Measurements from ENCODE around the gene TMEM109.

The TMEM109 gene

DNA sequence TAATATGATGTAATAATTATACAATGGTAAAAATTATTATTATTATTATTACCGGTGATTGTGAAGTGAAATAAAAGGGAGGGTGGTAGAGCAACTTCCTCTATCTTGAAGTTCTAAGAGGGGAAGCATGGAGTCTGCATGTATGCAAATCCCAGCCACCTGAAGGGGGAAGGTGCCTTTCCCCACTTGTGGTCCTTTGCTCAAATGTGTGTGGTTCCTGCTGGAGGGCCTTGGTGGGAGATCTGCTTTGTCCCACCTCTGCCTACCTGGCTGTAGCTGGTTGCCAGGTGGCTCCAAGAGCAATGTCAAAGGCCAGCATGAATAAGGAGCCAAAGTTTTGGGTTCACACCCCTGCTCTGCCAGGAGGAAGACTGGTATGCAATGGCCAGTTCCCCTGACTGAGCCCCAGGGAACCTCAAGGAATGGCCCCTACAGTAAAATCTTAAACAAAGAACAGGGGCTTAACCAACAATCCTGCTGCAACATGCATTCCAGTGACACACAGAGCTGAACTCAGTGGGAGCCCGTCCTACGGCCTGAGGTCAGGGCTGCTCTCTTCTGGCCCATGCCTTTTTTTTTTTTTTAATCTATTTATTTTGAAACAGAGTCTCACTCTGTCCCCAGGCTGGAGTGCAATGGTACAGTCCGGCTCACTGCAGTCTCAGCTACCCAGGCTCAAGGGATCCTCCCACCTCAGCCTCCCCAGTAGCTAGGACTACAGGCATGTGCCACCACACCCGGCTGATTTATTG lies 18.8 kb downstream of the TMEM109 start:
- Histone ChIP-seq H3K4me3 (ENCODE audit: low read length) (no peak overlapping the region), H3K9me3 (ENCODE audit: insufficient read depth, low read depth, low read length) (no peaks in the 10 kb centered on the region), H3K36me3 (ENCODE audit: insufficient read depth, low read depth, low read length) (peaks cover 80% of the 10 kb centered on the region), H3K27me3 (ENCODE audit: insufficient read depth, low read length) (no peaks in the 10 kb centered on the region), H3K9ac (ENCODE audit: low read depth, low read length) (no peak overlapping the region), H3K27ac (ENCODE audit: low read length) (no peak overlapping the region), H3K4me1 (ENCODE audit: insufficient read depth, low read length) (no peaks in the 10 kb centered on the region)

DNA sequence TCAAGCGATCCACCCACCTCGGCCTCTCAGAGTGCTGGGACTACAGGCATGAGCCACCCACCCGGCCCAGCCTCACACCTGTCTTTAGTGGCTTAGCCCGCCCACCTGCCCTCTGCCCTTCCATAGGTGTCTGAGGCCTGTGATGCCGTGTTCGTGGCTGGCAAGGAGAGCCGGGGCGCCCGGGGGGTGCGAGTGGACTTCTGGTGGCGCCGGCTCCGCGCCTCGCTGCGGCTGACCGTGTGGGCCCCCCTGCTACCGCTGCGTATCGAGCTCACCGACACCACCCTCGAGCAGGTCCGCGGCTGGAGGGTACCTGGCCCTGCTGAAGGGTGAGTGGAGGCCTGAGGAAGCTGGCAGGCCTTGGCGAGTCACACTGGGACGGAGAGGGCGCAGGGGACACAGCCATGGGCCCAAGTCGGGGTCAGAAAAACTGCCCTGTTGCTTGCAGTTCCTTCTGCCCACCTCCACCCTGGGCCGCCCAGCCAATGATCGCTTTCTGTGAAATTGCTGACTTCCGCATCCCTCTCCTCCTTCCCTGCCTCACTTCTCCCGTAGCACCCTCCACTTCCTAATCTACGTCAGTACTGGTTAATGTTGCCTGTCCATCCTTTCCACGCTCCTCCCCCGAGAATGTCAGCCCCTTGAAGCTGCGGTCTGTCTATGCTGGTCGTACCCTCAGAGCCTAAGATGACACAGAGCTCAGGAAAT lies 19.6 kb downstream of the TMEM109 start:
- Histone ChIP-seq H3K9me3 (ENCODE audit: insufficient read depth, low read depth, low read length) (no peaks in the 10 kb centered on the region), H3K36me3 (ENCODE audit: insufficient read depth, low read depth, low read length) (peaks cover 72% of the 10 kb centered on the region), H3K9ac (ENCODE audit: low read depth, low read length) (no peak overlapping the region), H3K27me3 (ENCODE audit: insufficient read depth, low read length) (no peaks in the 10 kb centered on the region), H3K4me3 (ENCODE audit: low read length) (no peak overlapping the region), H3K27ac (ENCODE audit: low read length) (no peak overlapping the region), H3K4me1 (ENCODE audit: insufficient read depth, low read length) (no peaks in the 10 kb centered on the region)

DNA sequence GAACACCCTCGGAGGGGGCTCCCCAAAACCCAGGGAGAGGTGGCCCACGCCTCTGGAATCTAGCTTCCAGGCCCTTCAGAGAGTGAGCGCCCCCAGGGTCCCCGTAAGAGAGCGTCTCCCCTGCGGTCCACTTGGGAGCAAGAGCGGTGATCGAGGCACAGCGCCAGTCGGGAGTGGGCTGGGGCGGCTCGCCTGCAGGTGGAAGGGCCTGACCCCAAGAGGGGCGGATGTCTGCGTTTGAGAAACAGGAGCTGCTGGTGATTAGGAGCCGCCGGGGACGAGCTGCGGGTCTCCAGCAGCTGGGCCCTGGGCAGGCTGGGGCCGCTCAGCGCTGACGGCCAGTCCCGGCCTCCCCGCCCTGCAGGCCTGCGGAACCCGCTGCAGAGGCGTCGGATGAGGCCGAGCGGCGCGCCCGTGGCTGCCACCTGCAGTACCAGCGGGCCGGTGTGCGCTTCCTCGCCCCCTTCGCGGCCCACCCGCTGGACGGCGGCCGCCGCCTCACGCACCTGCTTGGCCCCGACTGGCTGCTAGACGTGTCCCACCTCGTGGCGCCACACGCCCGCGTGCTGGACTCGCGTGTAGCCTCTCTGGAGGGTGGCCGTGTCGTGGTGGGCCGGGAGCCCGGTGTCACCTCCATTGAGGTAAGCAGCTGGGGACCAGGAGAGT lies 20.3 kb downstream of the TMEM109 start:
- no peaks in the 10 kb centered on the region for H3K27me3 ChIP-seq (ENCODE audit: insufficient read depth, low read length)
- peaks cover 66% of the 10 kb centered on the region for H3K36me3 ChIP-seq (ENCODE audit: insufficient read depth, low read depth, low read length)
- no peak overlapping the region for H3K4me3 ChIP-seq (ENCODE audit: low read length)

DNA sequence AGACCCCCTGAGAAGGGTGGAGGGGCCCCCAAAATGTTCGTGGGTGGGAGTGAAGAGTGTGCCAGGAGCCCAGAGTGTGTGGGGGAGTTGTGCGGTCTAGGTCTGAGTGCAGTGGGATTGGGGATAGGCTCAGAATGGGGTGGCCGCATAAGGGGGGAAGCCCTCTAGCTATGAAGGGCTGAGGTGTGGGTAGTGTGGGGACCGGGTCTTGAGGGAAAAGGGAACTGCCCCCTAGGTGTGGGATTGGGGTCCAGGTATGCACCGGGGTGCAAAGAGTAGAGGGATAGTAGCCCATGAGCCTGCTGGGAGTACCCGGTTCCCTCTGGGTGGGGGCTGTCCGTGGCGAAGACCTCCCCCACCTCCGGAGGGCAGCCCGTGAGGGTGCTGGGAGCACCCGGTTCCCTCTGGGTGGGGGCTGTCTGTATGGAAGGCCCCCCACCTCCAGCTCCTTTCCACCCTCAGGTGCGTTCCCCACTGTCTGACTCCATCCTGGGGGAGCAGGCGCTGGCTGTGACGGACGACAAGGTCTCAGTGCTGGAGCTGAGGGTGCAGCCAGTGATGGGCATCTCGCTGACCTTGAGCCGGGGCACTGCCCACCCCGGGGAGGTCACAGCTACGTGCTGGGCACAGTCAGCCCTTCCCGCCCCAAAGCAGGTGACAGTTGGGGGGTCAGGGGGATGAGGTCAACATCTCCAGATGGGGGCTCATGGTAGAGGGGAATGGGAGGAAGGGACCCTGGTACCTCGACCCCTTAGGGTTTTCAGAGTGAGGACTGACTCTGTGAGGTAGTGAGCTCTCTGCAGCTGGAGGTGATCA lies 21.0 kb downstream of the TMEM109 start:
- Histone ChIP-seq H3K4me1 (ENCODE audit: insufficient read depth, low read length) (no peaks in the 10 kb centered on the region), H3K27me3 (ENCODE audit: insufficient read depth, low read length) (no peaks in the 10 kb centered on the region), H3K36me3 (ENCODE audit: insufficient read depth, low read depth, low read length) (peaks cover 58% of the 10 kb centered on the region), H3K27ac (ENCODE audit: low read length) (no peak overlapping the region), H3K4me3 (ENCODE audit: low read length) (no peak overlapping the region), H3K9ac (ENCODE audit: low read depth, low read length) (no peak overlapping the region), H3K9me3 (ENCODE audit: insufficient read depth, low read depth, low read length) (no peaks in the 10 kb centered on the region)

More for the DNA sequence above, 20.3 kb downstream of the TMEM109 start:
- Histone ChIP-seq H3K9me3 (ENCODE audit: insufficient read depth, low read depth, low read length) (no peaks in the 10 kb centered on the region), H3K27ac (ENCODE audit: low read length) (no peak overlapping the region), H3K4me1 (ENCODE audit: insufficient read depth, low read length) (no peaks in the 10 kb centered on the region), H3K9ac (ENCODE audit: low read depth, low read length) (no peak overlapping the region)

DNA sequence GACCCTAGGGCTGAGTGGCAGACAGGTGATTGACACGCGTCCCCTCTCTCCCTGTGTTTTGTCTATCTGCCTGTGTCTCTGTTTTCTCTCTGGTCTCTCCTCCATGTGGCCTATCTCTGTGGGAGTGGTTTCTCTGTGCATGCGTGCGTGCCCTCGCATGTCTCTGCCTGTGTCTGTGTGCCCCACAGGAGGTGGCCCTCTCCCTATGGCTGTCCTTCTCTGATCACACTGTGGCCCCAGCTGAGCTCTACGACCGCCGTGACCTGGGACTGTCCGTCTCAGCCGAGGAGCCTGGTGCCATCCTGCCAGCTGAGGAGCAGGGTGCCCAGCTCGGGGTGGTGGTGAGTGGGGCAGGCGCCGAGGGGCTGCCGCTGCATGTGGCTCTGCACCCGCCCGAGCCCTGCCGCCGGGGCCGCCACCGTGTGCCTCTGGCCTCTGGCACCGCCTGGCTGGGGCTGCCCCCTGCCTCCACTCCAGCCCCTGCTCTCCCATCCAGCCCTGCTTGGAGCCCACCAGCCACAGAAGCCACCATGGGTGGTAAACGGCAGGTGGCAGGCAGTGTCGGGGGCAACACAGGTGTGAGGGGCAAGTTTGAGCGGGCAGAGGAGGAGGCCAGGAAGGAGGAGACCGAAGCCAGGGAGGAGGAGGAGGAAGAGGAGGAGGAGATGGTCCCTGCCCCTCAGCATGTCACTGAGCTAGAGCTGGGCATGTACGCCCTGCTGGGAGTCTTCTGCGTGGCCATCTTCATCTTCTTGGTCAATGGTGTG lies 21.9 kb downstream of the TMEM109 start:
- H3K4me3 ChIP-seq (ENCODE audit: low read length): no peak overlapping the region
- no peaks in the 10 kb centered on the region for H3K27me3 ChIP-seq (ENCODE audit: insufficient read depth, low read length)
- no peak overlapping the region for H3K27ac ChIP-seq (ENCODE audit: low read length)
- no peaks in the 10 kb centered on the region for H3K9me3 ChIP-seq (ENCODE audit: insufficient read depth, low read depth, low read length)
- H3K4me1 ChIP-seq (ENCODE audit: insufficient read depth, low read length): no peaks in the 10 kb centered on the region
- H3K36me3 ChIP-seq (ENCODE audit: insufficient read depth, low read depth, low read length): peaks cover 51% of the 10 kb centered on the region
- no peak overlapping the region for H3K9ac ChIP-seq (ENCODE audit: low read depth, low read length)

DNA sequence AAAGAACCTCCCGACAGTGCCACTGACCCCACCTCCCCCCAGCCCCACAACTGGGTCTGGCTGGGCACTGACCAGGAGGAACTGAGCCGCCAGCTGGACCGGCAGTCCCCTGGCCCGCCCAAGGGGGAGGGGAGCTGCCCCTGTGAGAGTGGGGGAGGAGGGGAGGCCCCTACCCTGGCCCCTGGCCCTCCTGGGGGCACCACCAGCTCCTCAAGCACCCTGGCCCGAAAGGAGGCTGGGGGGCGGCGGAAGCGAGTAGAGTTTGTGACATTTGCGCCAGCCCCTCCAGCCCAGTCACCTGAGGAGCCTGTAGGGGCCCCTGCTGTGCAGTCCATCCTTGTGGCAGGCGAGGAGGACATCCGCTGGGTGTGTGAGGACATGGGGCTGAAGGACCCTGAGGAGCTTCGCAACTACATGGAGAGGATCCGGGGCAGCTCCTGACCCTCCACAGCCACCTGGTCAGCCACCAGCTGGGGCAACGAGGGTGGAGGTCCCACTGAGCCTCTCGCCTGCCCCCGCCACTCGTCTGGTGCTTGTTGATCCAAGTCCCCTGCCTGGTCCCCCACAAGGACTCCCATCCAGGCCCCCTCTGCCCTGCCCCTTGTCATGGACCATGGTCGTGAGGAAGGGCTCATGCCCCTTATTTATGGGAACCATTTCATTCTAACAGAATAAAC lies 22.6 kb downstream of the TMEM109 start:
- peaks cover 43% of the 10 kb centered on the region for H3K36me3 ChIP-seq (ENCODE audit: insufficient read depth, low read depth, low read length)
- H3K4me3 ChIP-seq (ENCODE audit: low read length): no peak overlapping the region
- H3K27me3 ChIP-seq (ENCODE audit: insufficient read depth, low read length): no peaks in the 10 kb centered on the region
- no peaks in the 10 kb centered on the region for H3K9me3 ChIP-seq (ENCODE audit: insufficient read depth, low read depth, low read length)
- no peak overlapping the region for H3K27ac ChIP-seq (ENCODE audit: low read length)
- H3K4me1 ChIP-seq (ENCODE audit: insufficient read depth, low read length): no peaks in the 10 kb centered on the region
- no peak overlapping the region for H3K9ac ChIP-seq (ENCODE audit: low read depth, low read length)

DNA sequence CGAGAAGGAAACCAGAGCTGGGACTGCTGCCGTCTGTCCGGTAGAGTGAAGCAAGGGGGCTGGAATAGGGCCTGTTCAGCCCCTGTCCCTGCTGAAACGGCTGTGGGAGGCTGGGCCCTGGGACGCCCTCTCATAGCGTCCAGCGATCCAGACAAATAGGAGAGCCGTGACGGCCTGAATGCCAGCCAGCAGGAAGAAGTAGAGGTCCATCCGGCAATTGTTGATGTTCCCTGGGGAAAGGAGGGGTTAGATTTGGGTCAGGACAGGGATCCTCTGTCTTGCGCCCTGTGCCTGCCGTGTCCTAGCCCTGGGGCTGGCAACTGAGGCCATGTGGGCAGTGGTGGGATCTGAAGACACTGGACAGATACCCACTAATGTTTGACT lies 23.2 kb downstream of the TMEM109 start:
- Histone ChIP-seq H3K27me3 (ENCODE audit: insufficient read depth, low read length) (no peaks in the 10 kb centered on the region), H3K4me1 (ENCODE audit: insufficient read depth, low read length) (no peaks in the 10 kb centered on the region), H3K36me3 (ENCODE audit: insufficient read depth, low read depth, low read length) (peaks cover 38% of the 10 kb centered on the region), H3K9me3 (ENCODE audit: insufficient read depth, low read depth, low read length) (no peaks in the 10 kb centered on the region), H3K4me3 (ENCODE audit: low read length) (no peak overlapping the region), H3K27ac (ENCODE audit: low read length) (no peak overlapping the region), H3K9ac (ENCODE audit: low read depth, low read length) (no peak overlapping the region)

DNA sequence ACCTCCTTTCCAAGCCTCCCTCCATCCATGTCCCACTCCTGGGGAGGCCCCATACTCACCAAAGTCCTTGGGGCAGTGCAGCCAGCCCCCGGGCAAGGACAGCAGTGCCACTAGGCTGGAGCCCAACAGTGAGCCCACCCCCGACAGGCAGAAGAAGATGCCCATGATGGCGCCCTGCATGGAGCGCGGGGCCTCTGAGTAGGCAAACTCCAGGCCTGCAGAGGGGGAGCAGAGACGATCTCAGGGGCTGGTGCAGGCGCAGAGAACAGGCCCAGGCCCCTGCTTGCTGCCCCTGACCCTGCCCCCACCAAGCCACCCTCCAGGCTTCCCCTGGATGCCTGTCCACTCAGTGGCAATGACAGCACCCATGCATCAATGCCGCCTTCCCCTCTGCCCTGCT lies 23.9 kb downstream of the TMEM109 start:
- H3K9ac ChIP-seq (ENCODE audit: low read depth, low read length): no peak overlapping the region
- no peak overlapping the region for H3K4me3 ChIP-seq (ENCODE audit: low read length)
- H3K4me1 ChIP-seq (ENCODE audit: insufficient read depth, low read length): no peaks in the 10 kb centered on the region
- H3K9me3 ChIP-seq (ENCODE audit: insufficient read depth, low read depth, low read length): no peaks in the 10 kb centered on the region
- H3K27me3 ChIP-seq (ENCODE audit: insufficient read depth, low read length): no peaks in the 10 kb centered on the region
- H3K27ac ChIP-seq (ENCODE audit: low read length): no peak overlapping the region
- peaks cover 32% of the 10 kb centered on the region; the same call in 1 of the 2 replicates for H3K36me3 ChIP-seq (ENCODE audit: insufficient read depth, low read depth, low read length)

DNA sequence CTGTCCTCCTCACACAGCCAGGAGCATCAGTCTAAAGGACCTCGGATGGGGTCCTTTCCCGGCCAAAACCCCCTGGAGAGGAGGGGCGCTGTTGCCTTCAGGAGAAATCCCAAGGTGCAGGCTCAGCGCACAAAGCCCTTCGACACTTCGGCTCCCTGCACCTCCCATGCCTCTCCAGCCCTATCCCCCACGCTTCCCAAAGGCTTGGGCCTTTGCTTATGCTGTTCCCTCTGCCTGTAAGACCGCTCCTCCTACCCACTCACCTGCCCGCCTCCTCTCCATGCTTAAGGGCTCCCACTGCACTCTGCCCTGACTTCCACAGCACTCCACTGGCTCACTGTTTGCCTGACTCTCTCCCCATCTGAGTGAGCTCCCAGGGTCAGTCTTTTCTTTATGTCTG lies 24.5 kb downstream of the TMEM109 start:
- H3K27ac ChIP-seq (ENCODE audit: low read length): no peak overlapping the region
- no peaks in the 10 kb centered on the region for H3K9me3 ChIP-seq (ENCODE audit: insufficient read depth, low read depth, low read length)
- peaks cover 26% of the 10 kb centered on the region; the same call in 1 of the 2 replicates for H3K36me3 ChIP-seq (ENCODE audit: insufficient read depth, low read depth, low read length)

DNA sequence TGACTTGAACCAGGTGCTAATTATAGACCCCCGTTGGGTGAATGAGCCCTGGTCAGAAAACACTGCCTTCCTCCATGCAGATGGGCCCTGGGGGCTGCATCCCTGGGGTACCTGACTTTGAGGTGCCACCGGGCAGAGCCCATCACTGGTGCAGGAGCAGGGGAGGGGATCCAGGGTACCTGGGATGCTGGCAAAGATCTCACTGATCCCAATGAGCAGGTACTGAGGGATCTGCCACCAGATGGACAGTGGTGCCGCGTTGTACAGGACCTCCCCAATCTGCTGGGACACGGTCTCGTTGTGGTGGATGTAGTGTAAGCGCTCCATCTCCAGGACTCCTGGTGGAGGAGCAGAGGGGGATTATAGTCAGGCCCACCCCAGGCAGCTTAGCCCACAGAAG lies 25.3 kb downstream of the TMEM109 start:
- H3K27me3 ChIP-seq (ENCODE audit: insufficient read depth, low read length): no peaks in the 10 kb centered on the region
- H3K27ac ChIP-seq (ENCODE audit: low read length): no peak overlapping the region
- no peaks in the 10 kb centered on the region for H3K9me3 ChIP-seq (ENCODE audit: insufficient read depth, low read depth, low read length)
- no peak overlapping the region for H3K4me3 ChIP-seq (ENCODE audit: low read length)
- H3K36me3 ChIP-seq (ENCODE audit: insufficient read depth, low read depth, low read length): peaks cover 20% of the 10 kb centered on the region; the same call in 1 of the 2 replicates
- H3K4me1 ChIP-seq (ENCODE audit: insufficient read depth, low read length): no peaks in the 10 kb centered on the region
- no peak overlapping the region for H3K9ac ChIP-seq (ENCODE audit: low read depth, low read length)

More for the DNA sequence above, 24.5 kb downstream of the TMEM109 start:
- H3K4me1 ChIP-seq (ENCODE audit: insufficient read depth, low read length): no peaks in the 10 kb centered on the region
- no peaks in the 10 kb centered on the region for H3K27me3 ChIP-seq (ENCODE audit: insufficient read depth, low read length)
- H3K4me3 ChIP-seq (ENCODE audit: low read length): no peak overlapping the region
- no peak overlapping the region for H3K9ac ChIP-seq (ENCODE audit: low read depth, low read length)
